ENCODE data around the gene GABBR2. TPM values are rescaled to one million over a fixed set of nuclear protein-coding genes. Genes with fewer than 3 reads are reported as not detected.
"Not testable (repeated sequence)": the region's sequence is repeated elsewhere in the genome, so short reads cannot be mapped to it uniquely, and the experiment has no call there.

Gene GABBR2
- total RNA-seq, 1 experiment from 2014 or later: 0.76 TPM

GRCh38 chr9:98515506-98516204 is 193.1 kb downstream of the GABBR2 start:
- intact Hi-C loops (cut with micrococcal nuclease; ENCODE audit: unreplicated experiment): no loop called here
- Histone ChIP-seq H3F3A (ENCODE audit: insufficient read depth, low read depth) (no peaks in the 10 kb centered on the region), H3K9me2 (ENCODE audit: insufficient read depth) (no peaks in the 10 kb centered on the region), H2AFZ (no peak overlapping the region), H4K20me1 (ENCODE audit: insufficient read depth) (no peaks in the 10 kb centered on the region), H3K27ac (no peak overlapping the region), H3K36me3 (ENCODE audit: low read depth) (no peaks in the 10 kb centered on the region), H3K4me2 (no peak overlapping the region), H3K27me3 (ENCODE audit: insufficient read depth, low read depth) (no peaks in the 10 kb centered on the region), H3K9me3 (ENCODE audit: insufficient read depth, low read depth) (no peaks in the 10 kb centered on the region), H3K79me2 (ENCODE audit: low read depth) (no peaks in the 10 kb centered on the region), H3K4me3 (no peak overlapping the region), H3K4me1 (replicated peaks; ENCODE audit: insufficient read depth) (no peaks in the 10 kb centered on the region)
- no peak for TF ChIP-seq EZH2 (IDR thresholded peaks at IDR 0.05; ENCODE audit: low read depth)
- TF ChIP-seq CTCF (conservative IDR thresholded peaks at IDR 0.05): no peak
- ChIA-PET POLR2A (ENCODE audit: unreplicated experiment) (no interaction called here), CTCF (no interaction called here)
- DNase-seq: no peak
- BruUV-seq (replicated peaks): no TSS peak

GRCh38 chr9:98514841-98515240 is 193.9 kb downstream of the GABBR2 start:
- intact Hi-C loops (cut with micrococcal nuclease; ENCODE audit: unreplicated experiment): no loop called here
- CTCF ChIA-PET: no interaction called here
- TF ChIP-seq CTCF (conservative IDR thresholded peaks at IDR 0.05) (no peak), EZH2 (IDR thresholded peaks at IDR 0.05; ENCODE audit: low read depth) (no peak)
- H3K36me3 ChIP-seq (ENCODE audit: low read depth): no peaks in the 10 kb centered on the region
- H3K9me3 ChIP-seq (ENCODE audit: insufficient read depth, low read depth): no peaks in the 10 kb centered on the region
- no peak overlapping the region for H2AFZ ChIP-seq
- no peak for DNase-seq
- POLR2A ChIA-PET (ENCODE audit: unreplicated experiment): no interaction called here
- H3K27ac ChIP-seq: no peak overlapping the region
- H3K4me3 ChIP-seq: no peak overlapping the region
- H3K79me2 ChIP-seq (ENCODE audit: low read depth): no peaks in the 10 kb centered on the region
- H3K4me1 ChIP-seq (replicated peaks; ENCODE audit: insufficient read depth): no peaks in the 10 kb centered on the region
- H4K20me1 ChIP-seq (ENCODE audit: insufficient read depth): no peaks in the 10 kb centered on the region
- no TSS peak for BruUV-seq (replicated peaks)
- H3F3A ChIP-seq (ENCODE audit: insufficient read depth, low read depth): no peaks in the 10 kb centered on the region
- H3K4me2 ChIP-seq: no peak overlapping the region
- no peaks in the 10 kb centered on the region for H3K27me3 ChIP-seq (ENCODE audit: insufficient read depth, low read depth)
- no peaks in the 10 kb centered on the region for H3K9me2 ChIP-seq (ENCODE audit: insufficient read depth)

GRCh38 chr9:98508217-98508919 is 200.4 kb downstream of the GABBR2 start:
- H3K27ac ChIP-seq; H3K9me2 ChIP-seq (ENCODE audit: insufficient read depth); CTCF ChIA-PET; BruUV-seq (replicated peaks); DNase-seq; H3K4me2 ChIP-seq; H3K79me2 ChIP-seq (ENCODE audit: low read depth); H3K4me3 ChIP-seq; H4K20me1 ChIP-seq (ENCODE audit: insufficient read depth); H3K27me3 ChIP-seq (ENCODE audit: insufficient read depth, low read depth); H3F3A ChIP-seq (ENCODE audit: insufficient read depth, low read depth); intact Hi-C loops (cut with micrococcal nuclease; ENCODE audit: unreplicated experiment); H3K9me3 ChIP-seq (ENCODE audit: insufficient read depth, low read depth); H3K36me3 ChIP-seq (ENCODE audit: low read depth); POLR2A ChIA-PET (ENCODE audit: unreplicated experiment); H2AFZ ChIP-seq: not testable (repeated sequence)
- peaks cover 12% of the 10 kb centered on the region for H3K4me1 ChIP-seq (replicated peaks; ENCODE audit: insufficient read depth)
